WTC11 (cell line): ENCODE results near the gene HSFX3. TPM values are rescaled to one million over a fixed set of nuclear protein-coding genes. Genes with fewer than 3 reads are reported as not detected.

ENCODE experiments used
- ATAC-seq: fragments of 200-7000 bp; cut with Tn5 transposase; 2 replicates; pipeline ENCODE4 v1.10.0; 2021; ENCODE audit warnings: mild to moderate bottlenecking, moderate library complexity
- CTCF ChIA-PET: fragments of 300-600 bp; sonication (Branson Sonifier 250); formaldehyde crosslinking; loops from one replicate; lab custom pipeline; 2021; ENCODE audit warnings: antibody characterized with exemption; lab: Charles Lee
- POLR2A ChIA-PET: fragments of 350-600 bp; sonication (Branson Sonifier 250); formaldehyde crosslinking; loops from one replicate; lab custom pipeline; 2021; ENCODE audit warnings: antibody characterized with exemption; lab: Charles Lee
- DNase-seq: peaks from one replicate; pipeline ENCODE4 v3.0.0; 2021; ENCODE audit warnings: low spot score
- H3K27ac Mint-ChIP-seq: 2 replicates; pipeline ENCODE4 v1.8.0; 2021; ENCODE audit warnings: mixed read lengths
- H3K27me3 Mint-ChIP-seq: 2 replicates; pipeline ENCODE4 v1.8.0; 2021; ENCODE audit warnings: low read depth, mild to moderate bottlenecking, moderate library complexity, mixed read lengths
- H3K36me3 Mint-ChIP-seq: 2 replicates; pipeline ENCODE4 v1.8.0; 2021; ENCODE audit warnings: mixed read lengths
- H3K4me1 Mint-ChIP-seq: 2 replicates; pipeline ENCODE4 v1.8.0; 2022; ENCODE audit warnings: mixed read lengths
- H3K4me3 Mint-ChIP-seq: 2 replicates; pipeline ENCODE4 v1.8.0; 2021; ENCODE audit warnings: mild to moderate bottlenecking, moderate library complexity, mixed read lengths
- H3K9me3 Mint-ChIP-seq: 2 replicates; pipeline ENCODE4 v1.8.0; 2021; ENCODE audit warnings: mixed read lengths
- EMX1 ChIP-seq: fragments of 250-450 bp; sonication (Bioruptor Pico); IDR thresholded peaks from 2 replicates; pipeline ENCODE4 v1.8.0; 2021; ENCODE audit warnings: mild to moderate bottlenecking
- GABPB1 ChIP-seq: sonication (generic); formaldehyde crosslinking; IDR thresholded peaks from 2 replicates; pipeline ENCODE4 v1.8.1; 2023; ENCODE audit warnings: mild to moderate bottlenecking, missing genetic modification reagents
- GRHL2 ChIP-seq: fragments of 250-450 bp; sonication (Bioruptor Pico); IDR thresholded peaks from 2 replicates; pipeline ENCODE4 v1.8.0; 2022; ENCODE audit warnings: mild to moderate bottlenecking, moderate library complexity; ENCODE audit not compliant: insufficient replicate concordance, severe bottlenecking
- GTF2I ChIP-seq: fragments of 250-450 bp; sonication (Bioruptor Pico); conservative IDR thresholded peaks from 2 replicates; pipeline ENCODE4 v1.4.0; 2021; ENCODE audit warnings: mild to moderate bottlenecking
- JUN ChIP-seq: sonication (generic); formaldehyde crosslinking; IDR thresholded peaks from 2 replicates; pipeline ENCODE4 v1.8.0; 2023; ENCODE audit warnings: mild to moderate bottlenecking, missing genetic modification reagents
- MYBL2 ChIP-seq: sonication (generic); formaldehyde crosslinking; IDR thresholded peaks from 2 replicates; pipeline ENCODE4 v1.8.1; 2023; ENCODE audit warnings: mild to moderate bottlenecking, moderate library complexity, missing genetic modification reagents
- NFATC4 ChIP-seq: fragments of 250-450 bp; sonication (Bioruptor Pico); IDR thresholded peaks from 2 replicates; pipeline ENCODE4 v1.9.0; 2021; ENCODE audit warnings: mild to moderate bottlenecking
- NFE2L1 ChIP-seq: sonication (generic); formaldehyde crosslinking; IDR thresholded peaks from 2 replicates; pipeline ENCODE4 v1.8.1; 2023; ENCODE audit warnings: missing genetic modification reagents
- NFYB ChIP-seq: sonication (generic); formaldehyde crosslinking; conservative IDR thresholded peaks from 2 replicates; pipeline ENCODE4 v1.8.0; 2022; ENCODE audit warnings: low read depth, missing genetic modification reagents
- NR2C2 ChIP-seq: sonication (generic); formaldehyde crosslinking; IDR thresholded peaks from 2 replicates; pipeline ENCODE4 v1.8.0; 2022; ENCODE audit warnings: mild to moderate bottlenecking, missing genetic modification reagents
- SMAD3 ChIP-seq: sonication (generic); formaldehyde crosslinking; IDR thresholded peaks from 2 replicates; pipeline ENCODE4 v1.8.0; 2022; ENCODE audit warnings: missing genetic modification reagents, mild to moderate bottlenecking, borderline replicate concordance
- SMAD4 ChIP-seq: sonication (generic); formaldehyde crosslinking; IDR thresholded peaks from 2 replicates; pipeline ENCODE4 v1.8.0; 2022; ENCODE audit warnings: mild to moderate bottlenecking, missing genetic modification reagents
- SP1 ChIP-seq: sonication (generic); formaldehyde crosslinking; conservative IDR thresholded peaks from 2 replicates; pipeline ENCODE4 v1.8.1; 2022; ENCODE audit warnings: missing genetic modification reagents
- ZNF121 ChIP-seq: sonication (generic); formaldehyde crosslinking; IDR thresholded peaks from 2 replicates; pipeline ENCODE4 v1.8.0; 2023; ENCODE audit warnings: missing genetic modification reagents
- ZNF232 ChIP-seq: sonication (generic); formaldehyde crosslinking; IDR thresholded peaks from 2 replicates; pipeline ENCODE4 v1.8.0; 2022; ENCODE audit warnings: mild to moderate bottlenecking, missing genetic modification reagents
- ZNF396 ChIP-seq: fragments of 250-450 bp; sonication (Bioruptor Pico); IDR thresholded peaks from 2 replicates; pipeline ENCODE4 v1.8.0; 2021; ENCODE audit warnings: mild to moderate bottlenecking, moderate library complexity, borderline replicate concordance
- ZNF416 ChIP-seq: fragments of 250-450 bp; sonication (Bioruptor Pico); IDR thresholded peaks from 2 replicates; pipeline ENCODE4 v1.9.0; 2021; ENCODE audit warnings: mild to moderate bottlenecking, inconsistent platforms
- ZNF671 ChIP-seq: fragments of 250-450 bp; sonication (Bioruptor Pico); IDR thresholded peaks from 2 replicates; pipeline ENCODE4 v1.8.0; 2021; ENCODE audit warnings: mild to moderate bottlenecking
- total RNA-seq: library from RNA; stranded (reverse); gene quantifications from 3 replicates; pipeline ENCODE4 v1.2.3, GENCODE V29; 2021
- TF ChIP-seq, protein P1 (sequence below): fragments of 250-450 bp; sonication (Bioruptor Pico); conservative IDR thresholded peaks from 2 replicates; pipeline ENCODE4 v1.9.0; 2021; ENCODE audit warnings: mild to moderate bottlenecking
- TF ChIP-seq, protein P2 (sequence below): sonication (generic); formaldehyde crosslinking; IDR thresholded peaks from 2 replicates; pipeline ENCODE4 v1.8.0; 2022; ENCODE audit warnings: mild to moderate bottlenecking, missing genetic modification reagents
- TF ChIP-seq, protein P3 (sequence below): sonication (generic); formaldehyde crosslinking; IDR thresholded peaks from 2 replicates; pipeline ENCODE4 v1.8.1; 2023; ENCODE audit warnings: mild to moderate bottlenecking, missing genetic modification reagents
- TF ChIP-seq, protein P4 (sequence below): sonication (generic); formaldehyde crosslinking; IDR thresholded peaks from 2 replicates; pipeline ENCODE4 v1.8.1; 2022; ENCODE audit warnings: mild to moderate bottlenecking, missing genetic modification reagents, moderate library complexity, borderline replicate concordance
- TF ChIP-seq, protein P5 (sequence below): fragments of 250-450 bp; sonication (Bioruptor Pico); IDR thresholded peaks from 2 replicates; pipeline ENCODE4 v1.9.0; 2021; ENCODE audit warnings: mild to moderate bottlenecking
- TF ChIP-seq, protein P6 (sequence below): fragments of 200-600 bp; IDR thresholded peaks from 2 replicates; pipeline ENCODE4 v1.8.0; 2022; ENCODE audit warnings: antibody characterized with exemption
- TF ChIP-seq, protein P7 (sequence below): fragments of 250-450 bp; sonication (Bioruptor Pico); IDR thresholded peaks from 2 replicates; pipeline ENCODE4 v2.1.2; 2022; ENCODE audit warnings: mild to moderate bottlenecking, moderate library complexity

The HSFX3 gene
- total RNA-seq, 1 experiment from 2014 or later: not detected

DNA sequence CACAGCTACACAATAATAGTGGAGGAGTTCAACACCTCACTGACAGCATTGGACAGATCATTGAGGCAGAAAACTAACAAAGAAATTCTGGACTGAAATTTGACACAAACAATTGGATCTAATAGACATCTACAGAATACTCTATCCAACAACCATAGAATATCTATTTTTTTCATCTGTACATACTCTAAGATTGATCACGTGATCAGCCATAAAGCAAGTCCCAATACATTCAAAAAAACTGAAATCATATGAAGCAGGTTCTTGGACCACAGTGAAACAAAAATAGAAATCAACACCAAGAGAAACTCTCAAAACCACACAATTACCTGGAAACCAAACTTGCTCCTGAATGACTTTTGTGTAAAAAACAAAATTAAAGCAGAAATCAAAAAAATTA, 32.4 kb downstream of the HSFX3 start:
- no peak for TF ChIP-seq NFATC4
- no peak for TF ChIP-seq SP1 (CRISPR knock-in tag)
- TF ChIP-seq MYBL2 (CRISPR knock-in tag): no peak
- Mint-ChIP-seq H3K4me1 (no peaks in the 10 kb centered on the region; the same call in 1 of the 2 replicates), H3K27me3 (peaks cover 7% of the 10 kb centered on the region; the same call in 1 of the 2 replicates), H3K36me3 (no peaks in the 10 kb centered on the region), H3K4me3 (no peak overlapping the region), H3K27ac (no peak overlapping the region), H3K9me3 (no peaks in the 10 kb centered on the region)
- CTCF ChIA-PET: no interaction called here
- DNase-seq (no peak), ATAC-seq (no peak)
- POLR2A ChIA-PET: no interaction called here

DNA sequence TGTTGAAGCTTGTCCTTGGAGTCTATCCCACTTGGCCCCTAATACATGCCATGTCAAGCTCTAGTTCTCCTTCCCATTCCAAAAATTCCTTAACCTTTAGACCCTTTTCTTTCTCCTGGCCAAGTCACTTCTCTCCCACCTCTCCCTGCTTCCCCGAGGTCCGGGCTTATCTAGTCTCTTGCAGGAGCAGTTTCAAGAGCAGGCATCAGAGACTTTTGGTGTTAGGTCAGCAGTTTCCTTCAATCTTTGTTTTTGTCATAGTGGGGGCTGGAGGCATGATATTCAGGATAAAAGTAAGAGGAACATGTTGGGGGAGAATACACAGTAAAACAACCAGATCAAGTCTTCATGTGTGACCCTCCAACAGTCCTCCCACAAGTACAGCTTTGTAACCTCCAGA, 33.1 kb downstream of the HSFX3 start:
- H3K4me1 Mint-ChIP-seq: no peaks in the 10 kb centered on the region; the same call in 1 of the 2 replicates
- H3K27ac Mint-ChIP-seq: no peak overlapping the region
- no peaks in the 10 kb centered on the region for H3K9me3 Mint-ChIP-seq
- ChIA-PET CTCF (no interaction called here), POLR2A (no interaction called here)
- TF ChIP-seq GTF2I (no peak), ZNF671 (no peak), JUN (CRISPR knock-in tag) (no peak), NR2C2 (CRISPR knock-in tag) (no peak), ZNF232 (no peak), NFE2L1 (CRISPR knock-in tag) (no peak), SMAD4 (CRISPR knock-in tag) (no peak)
- TF ChIP-seq, protein P1, sequence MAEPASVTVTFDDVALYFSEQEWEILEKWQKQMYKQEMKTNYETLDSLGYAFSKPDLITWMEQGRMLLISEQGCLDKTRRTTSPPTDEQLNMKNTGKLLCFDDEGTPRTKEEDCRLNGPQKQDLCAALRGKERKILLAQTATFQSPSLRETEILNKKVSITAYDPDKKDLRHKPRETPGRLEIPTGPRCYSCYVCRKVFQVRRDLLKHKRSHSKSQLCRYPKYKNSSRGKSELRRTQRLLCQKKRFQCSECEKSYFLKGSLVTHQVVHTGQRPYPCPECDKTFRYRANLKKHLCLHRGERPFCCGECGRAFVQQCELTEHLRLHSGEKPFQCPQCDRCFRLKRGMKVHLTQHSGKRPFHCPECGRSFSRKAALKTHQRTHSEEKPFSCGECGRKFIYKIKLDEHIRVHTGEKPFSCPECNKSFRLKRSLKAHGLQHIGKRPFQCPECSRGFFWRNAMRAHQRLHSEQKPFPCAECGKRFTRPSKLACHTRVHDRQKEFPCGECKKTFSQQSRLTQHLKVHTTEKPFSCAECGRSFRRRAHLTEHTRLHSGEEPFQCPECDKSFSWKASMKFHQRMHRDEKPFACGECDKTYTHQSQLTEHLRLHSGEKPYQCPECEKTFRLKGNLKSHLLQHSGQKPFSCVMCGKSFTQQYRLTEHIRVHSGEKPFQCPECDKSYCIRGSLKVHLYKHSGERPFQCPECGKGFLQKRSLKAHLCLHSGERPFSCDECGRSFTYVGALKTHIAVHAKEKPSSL (CRISPR knock-in tag): no peak
- TF ChIP-seq, protein P2, sequence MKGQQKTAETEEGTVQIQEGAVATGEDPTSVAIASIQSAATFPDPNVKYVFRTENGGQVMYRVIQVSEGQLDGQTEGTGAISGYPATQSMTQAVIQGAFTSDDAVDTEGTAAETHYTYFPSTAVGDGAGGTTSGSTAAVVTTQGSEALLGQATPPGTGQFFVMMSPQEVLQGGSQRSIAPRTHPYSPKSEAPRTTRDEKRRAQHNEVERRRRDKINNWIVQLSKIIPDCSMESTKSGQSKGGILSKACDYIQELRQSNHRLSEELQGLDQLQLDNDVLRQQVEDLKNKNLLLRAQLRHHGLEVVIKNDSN (CRISPR knock-in tag): no peak
- no peak for DNase-seq
- no peaks in the 10 kb centered on the region for H3K36me3 Mint-ChIP-seq
- peaks cover 5% of the 10 kb centered on the region; the same call in 1 of the 2 replicates for H3K27me3 Mint-ChIP-seq
- H3K4me3 Mint-ChIP-seq: no peak overlapping the region
- ATAC-seq: no peak

DNA sequence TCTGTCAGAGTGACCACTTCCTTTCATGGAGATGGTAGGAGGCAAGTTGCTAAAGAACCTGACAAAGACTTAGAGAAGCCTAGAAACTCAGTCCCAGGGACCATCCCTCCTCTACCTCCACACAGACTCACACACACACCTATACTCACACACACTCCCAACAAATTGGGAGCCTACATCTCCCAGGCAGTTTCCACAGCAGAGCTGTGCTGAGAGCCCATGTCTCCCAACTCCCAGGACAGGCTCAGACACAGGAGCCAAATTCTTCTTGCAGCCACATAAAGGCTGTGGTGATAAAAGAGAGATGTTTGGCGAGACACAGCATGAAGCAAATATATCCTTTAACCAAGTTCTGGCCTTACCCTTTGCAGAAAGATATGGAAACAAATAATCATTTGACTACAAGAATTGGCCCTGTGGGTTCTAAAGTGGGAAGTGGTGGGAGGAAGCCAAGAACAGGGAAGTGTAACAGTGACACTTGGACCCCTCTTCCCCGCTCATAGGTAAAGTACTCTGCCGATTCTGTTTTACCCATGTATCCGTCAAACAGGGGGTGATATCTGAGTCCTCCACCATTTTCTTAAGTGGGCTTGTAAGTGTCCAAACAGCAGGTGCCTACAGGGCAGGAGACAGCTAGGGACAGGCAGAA, 33.6 kb downstream of the HSFX3 start:
- ATAC-seq: no peak
- Mint-ChIP-seq H3K4me3 (no peak overlapping the region), H3K4me1 (no peaks in the 10 kb centered on the region; the same call in 1 of the 2 replicates), H3K36me3 (no peaks in the 10 kb centered on the region), H3K9me3 (no peaks in the 10 kb centered on the region), H3K27me3 (peaks cover 5% of the 10 kb centered on the region; the same call in 1 of the 2 replicates), H3K27ac (no peak overlapping the region)
- DNase-seq: no peak
- CTCF ChIA-PET: no interaction called here
- POLR2A ChIA-PET: no interaction called here
- no peak for TF ChIP-seq EMX1 (CRISPR knock-in tag)
- TF ChIP-seq, protein P3, sequence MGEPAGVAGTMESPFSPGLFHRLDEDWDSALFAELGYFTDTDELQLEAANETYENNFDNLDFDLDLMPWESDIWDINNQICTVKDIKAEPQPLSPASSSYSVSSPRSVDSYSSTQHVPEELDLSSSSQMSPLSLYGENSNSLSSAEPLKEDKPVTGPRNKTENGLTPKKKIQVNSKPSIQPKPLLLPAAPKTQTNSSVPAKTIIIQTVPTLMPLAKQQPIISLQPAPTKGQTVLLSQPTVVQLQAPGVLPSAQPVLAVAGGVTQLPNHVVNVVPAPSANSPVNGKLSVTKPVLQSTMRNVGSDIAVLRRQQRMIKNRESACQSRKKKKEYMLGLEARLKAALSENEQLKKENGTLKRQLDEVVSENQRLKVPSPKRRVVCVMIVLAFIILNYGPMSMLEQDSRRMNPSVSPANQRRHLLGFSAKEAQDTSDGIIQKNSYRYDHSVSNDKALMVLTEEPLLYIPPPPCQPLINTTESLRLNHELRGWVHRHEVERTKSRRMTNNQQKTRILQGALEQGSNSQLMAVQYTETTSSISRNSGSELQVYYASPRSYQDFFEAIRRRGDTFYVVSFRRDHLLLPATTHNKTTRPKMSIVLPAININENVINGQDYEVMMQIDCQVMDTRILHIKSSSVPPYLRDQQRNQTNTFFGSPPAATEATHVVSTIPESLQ (CRISPR knock-in tag): no peak
- TF ChIP-seq NFYB (CRISPR knock-in tag): no peak
- TF ChIP-seq GRHL2: no peak
- TF ChIP-seq, protein P4, sequence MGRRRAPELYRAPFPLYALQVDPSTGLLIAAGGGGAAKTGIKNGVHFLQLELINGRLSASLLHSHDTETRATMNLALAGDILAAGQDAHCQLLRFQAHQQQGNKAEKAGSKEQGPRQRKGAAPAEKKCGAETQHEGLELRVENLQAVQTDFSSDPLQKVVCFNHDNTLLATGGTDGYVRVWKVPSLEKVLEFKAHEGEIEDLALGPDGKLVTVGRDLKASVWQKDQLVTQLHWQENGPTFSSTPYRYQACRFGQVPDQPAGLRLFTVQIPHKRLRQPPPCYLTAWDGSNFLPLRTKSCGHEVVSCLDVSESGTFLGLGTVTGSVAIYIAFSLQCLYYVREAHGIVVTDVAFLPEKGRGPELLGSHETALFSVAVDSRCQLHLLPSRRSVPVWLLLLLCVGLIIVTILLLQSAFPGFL (CRISPR knock-in tag): no peak
- TF ChIP-seq, protein P5, sequence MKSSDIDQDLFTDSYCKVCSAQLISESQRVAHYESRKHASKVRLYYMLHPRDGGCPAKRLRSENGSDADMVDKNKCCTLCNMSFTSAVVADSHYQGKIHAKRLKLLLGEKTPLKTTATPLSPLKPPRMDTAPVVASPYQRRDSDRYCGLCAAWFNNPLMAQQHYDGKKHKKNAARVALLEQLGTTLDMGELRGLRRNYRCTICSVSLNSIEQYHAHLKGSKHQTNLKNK (CRISPR knock-in tag): no peak
- TF ChIP-seq, protein P6, sequence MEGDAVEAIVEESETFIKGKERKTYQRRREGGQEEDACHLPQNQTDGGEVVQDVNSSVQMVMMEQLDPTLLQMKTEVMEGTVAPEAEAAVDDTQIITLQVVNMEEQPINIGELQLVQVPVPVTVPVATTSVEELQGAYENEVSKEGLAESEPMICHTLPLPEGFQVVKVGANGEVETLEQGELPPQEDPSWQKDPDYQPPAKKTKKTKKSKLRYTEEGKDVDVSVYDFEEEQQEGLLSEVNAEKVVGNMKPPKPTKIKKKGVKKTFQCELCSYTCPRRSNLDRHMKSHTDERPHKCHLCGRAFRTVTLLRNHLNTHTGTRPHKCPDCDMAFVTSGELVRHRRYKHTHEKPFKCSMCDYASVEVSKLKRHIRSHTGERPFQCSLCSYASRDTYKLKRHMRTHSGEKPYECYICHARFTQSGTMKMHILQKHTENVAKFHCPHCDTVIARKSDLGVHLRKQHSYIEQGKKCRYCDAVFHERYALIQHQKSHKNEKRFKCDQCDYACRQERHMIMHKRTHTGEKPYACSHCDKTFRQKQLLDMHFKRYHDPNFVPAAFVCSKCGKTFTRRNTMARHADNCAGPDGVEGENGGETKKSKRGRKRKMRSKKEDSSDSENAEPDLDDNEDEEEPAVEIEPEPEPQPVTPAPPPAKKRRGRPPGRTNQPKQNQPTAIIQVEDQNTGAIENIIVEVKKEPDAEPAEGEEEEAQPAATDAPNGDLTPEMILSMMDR: no peak
- TF ChIP-seq, protein P7, sequence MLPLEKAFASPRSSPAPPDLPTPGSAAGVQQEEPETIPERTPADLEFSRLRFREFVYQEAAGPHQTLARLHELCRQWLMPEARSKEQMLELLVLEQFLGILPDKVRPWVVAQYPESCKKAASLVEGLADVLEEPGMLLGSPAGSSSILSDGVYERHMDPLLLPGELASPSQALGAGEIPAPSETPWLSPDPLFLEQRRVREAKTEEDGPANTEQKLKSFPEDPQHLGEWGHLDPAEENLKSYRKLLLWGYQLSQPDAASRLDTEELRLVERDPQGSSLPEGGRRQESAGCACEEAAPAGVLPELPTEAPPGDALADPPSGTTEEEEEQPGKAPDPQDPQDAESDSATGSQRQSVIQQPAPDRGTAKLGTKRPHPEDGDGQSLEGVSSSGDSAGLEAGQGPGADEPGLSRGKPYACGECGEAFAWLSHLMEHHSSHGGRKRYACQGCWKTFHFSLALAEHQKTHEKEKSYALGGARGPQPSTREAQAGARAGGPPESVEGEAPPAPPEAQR (CRISPR knock-in tag): no peak
- TF ChIP-seq GABPB1 (CRISPR knock-in tag): no peak
- no peak for TF ChIP-seq ZNF416 (CRISPR knock-in tag)
- no peak for TF ChIP-seq ZNF396 (CRISPR knock-in tag)
- TF ChIP-seq ZNF121 (CRISPR knock-in tag): no peak
- no peak for TF ChIP-seq SMAD3 (CRISPR knock-in tag)
